DND-41 (cell line): ENCODE data around the gene SLC17A9.
A peak's percentile ranks its signal among the peaks of the same experiment; 100 is the strongest.
"Not testable (repeated sequence)": the region's sequence is repeated elsewhere in the genome, so short reads cannot be mapped to it uniquely, and the experiment has no call there.

Source experiments
- ATAC-seq: fragments of 200-7000 bp; cut with Tn5 transposase; 3 replicates; pipeline ENCODE4 v1.9.1; 2021; ENCODE audit warnings: low read depth; ENCODE audit not compliant: insufficient read depth
- DNase-seq: peaks from one replicate; pipeline ENCODE4 v3.0.0-alpha.2; 2020
- H2AFZ ChIP-seq: 2 replicates; pipeline ENCODE4 v1.6.0; 2012; ENCODE audit warnings: low read depth, low read length
- H3K27ac ChIP-seq: 2 replicates; pipeline ENCODE4 v1.5.1; 2012; ENCODE audit warnings: low read length, inconsistent platforms
- H3K27me3 ChIP-seq: fragments of 200-600 bp; sonication (generic); 2 replicates; pipeline ENCODE4 v1.6.0; 2012; ENCODE audit warnings: low read length, mild to moderate bottlenecking, inconsistent platforms; ENCODE audit not compliant: insufficient read depth, poor library complexity
- H3K36me3 ChIP-seq: 2 replicates; pipeline ENCODE4 v1.5.1; 2012; ENCODE audit warnings: low read length, inconsistent platforms; ENCODE audit not compliant: insufficient read depth
- H3K4me1 ChIP-seq: 2 replicates; pipeline ENCODE4 v1.5.1; 2012; ENCODE audit warnings: mild to moderate bottlenecking, low read length; ENCODE audit not compliant: insufficient read depth
- H3K4me2 ChIP-seq: 2 replicates; pipeline ENCODE4 v1.6.0; 2012; ENCODE audit warnings: mild to moderate bottlenecking, moderate library complexity, low read length, inconsistent platforms; ENCODE audit not compliant: insufficient read depth
- H3K4me3 ChIP-seq, 2 experiments: fragments of 200-600 bp in 1 of 2; shearing (Covaris generic) in 1 of 2; 2 replicates each; pipeline ENCODE4 v1.5.1; 2012 to 2016; ENCODE audit warnings: inconsistent platforms in 2 of 2, low read length in 2 of 2, mild to moderate bottlenecking in 2 of 2, low read depth in 1 of 2, moderate library complexity in 1 of 2
- H3K79me2 ChIP-seq: 2 replicates; pipeline ENCODE4 v1.6.0; 2012; ENCODE audit warnings: low read length, inconsistent platforms; ENCODE audit not compliant: insufficient read depth
- H3K9ac ChIP-seq: 2 replicates; pipeline ENCODE4 v1.6.0; 2012; ENCODE audit warnings: low read depth, mild to moderate bottlenecking, inconsistent platforms, low read length, moderate library complexity
- H3K9me3 ChIP-seq: 2 replicates; pipeline ENCODE4 v1.5.1; 2012; ENCODE audit warnings: low read length, moderate library complexity, mild to moderate bottlenecking, inconsistent platforms; ENCODE audit not compliant: insufficient read depth, severe bottlenecking
- H4K20me1 ChIP-seq: 2 replicates; pipeline ENCODE4 v1.6.0; 2012; ENCODE audit warnings: low read length; ENCODE audit not compliant: insufficient read depth
- EZH2 ChIP-seq: IDR thresholded peaks from 3 replicates; pipeline ENCODE4 v1.6.1; 2012; ENCODE audit warnings: borderline replicate concordance, low read depth, mild to moderate bottlenecking, moderate library complexity, low read length, inconsistent platforms; ENCODE audit not compliant: severe bottlenecking
- TF ChIP-seq, protein P1 (sequence below): IDR thresholded peaks from 2 replicates; pipeline ENCODE4 v1.5.1; 2012; ENCODE audit warnings: borderline replicate concordance, low read length, moderate library complexity, mild to moderate bottlenecking; ENCODE audit not compliant: poor library complexity, severe bottlenecking; ENCODE audit errors: extremely low read depth

The SLC17A9 gene

DNA sequence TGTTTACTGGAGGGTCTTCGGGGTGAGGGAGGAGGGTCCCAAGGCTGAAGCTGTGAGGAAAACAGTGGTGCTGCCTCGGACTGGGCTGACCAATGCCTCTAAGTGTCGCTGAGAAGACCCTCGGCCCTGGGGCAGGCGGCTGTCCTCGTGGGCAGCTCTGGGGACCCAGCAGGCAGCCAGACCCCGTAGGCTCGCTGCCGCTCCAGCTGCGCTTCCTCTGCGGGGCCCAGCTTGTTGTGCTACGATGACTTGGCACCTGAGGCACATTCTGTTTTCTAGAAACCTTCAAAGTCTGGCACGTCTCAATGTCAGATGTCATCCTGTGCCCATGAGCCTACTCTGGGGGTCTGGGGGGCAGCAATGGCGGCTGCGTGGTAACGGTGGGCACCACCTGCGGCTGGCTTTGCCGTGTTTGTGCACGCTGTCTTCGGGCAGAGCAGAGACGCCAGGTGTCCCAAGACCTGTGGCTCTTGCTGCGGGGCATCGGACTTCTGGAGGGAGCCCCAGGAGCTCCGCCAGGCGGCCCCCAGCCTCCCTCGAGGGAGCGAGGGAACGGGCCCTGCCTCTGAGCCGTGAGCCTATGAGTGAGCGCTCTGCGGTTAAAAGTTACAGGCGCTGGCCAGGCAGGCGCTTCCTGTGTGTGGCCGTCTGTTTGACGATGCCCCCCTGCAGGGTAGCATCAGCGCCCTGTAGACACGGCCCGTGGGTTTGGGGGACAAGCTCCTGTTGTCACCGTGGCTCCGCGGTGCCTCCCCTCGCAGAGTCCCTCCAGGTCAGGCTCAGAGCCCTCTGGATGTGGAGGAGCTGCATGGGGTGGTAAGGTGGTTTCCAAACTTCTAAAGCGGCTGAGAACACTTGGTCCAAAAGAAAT is 6.8 kb downstream of the SLC17A9 start:
- no peak overlapping the region; the same call in 1 of the 2 replicates for H3K4me2 ChIP-seq
- H2AFZ ChIP-seq, result no peak overlapping the region
- H4K20me1 ChIP-seq, result peaks cover 3% of the 10 kb centered on the region; the same call in 1 of the 2 replicates
- TF ChIP-seq, protein P1, sequence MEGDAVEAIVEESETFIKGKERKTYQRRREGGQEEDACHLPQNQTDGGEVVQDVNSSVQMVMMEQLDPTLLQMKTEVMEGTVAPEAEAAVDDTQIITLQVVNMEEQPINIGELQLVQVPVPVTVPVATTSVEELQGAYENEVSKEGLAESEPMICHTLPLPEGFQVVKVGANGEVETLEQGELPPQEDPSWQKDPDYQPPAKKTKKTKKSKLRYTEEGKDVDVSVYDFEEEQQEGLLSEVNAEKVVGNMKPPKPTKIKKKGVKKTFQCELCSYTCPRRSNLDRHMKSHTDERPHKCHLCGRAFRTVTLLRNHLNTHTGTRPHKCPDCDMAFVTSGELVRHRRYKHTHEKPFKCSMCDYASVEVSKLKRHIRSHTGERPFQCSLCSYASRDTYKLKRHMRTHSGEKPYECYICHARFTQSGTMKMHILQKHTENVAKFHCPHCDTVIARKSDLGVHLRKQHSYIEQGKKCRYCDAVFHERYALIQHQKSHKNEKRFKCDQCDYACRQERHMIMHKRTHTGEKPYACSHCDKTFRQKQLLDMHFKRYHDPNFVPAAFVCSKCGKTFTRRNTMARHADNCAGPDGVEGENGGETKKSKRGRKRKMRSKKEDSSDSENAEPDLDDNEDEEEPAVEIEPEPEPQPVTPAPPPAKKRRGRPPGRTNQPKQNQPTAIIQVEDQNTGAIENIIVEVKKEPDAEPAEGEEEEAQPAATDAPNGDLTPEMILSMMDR, result no peak
- TF ChIP-seq EZH2, result no peak
- no peaks in the 10 kb centered on the region for H3K9me3 ChIP-seq
- H3K27me3 ChIP-seq, result no peaks in the 10 kb centered on the region
- ATAC-seq (peak; percentile 38), DNase-seq (no peak)
- H3K36me3 ChIP-seq, result no peaks in the 10 kb centered on the region
- no peaks in the 10 kb centered on the region for H3K79me2 ChIP-seq
- H3K4me1 ChIP-seq, result peaks cover 29% of the 10 kb centered on the region
- peak overlapping the region; percentile 8; the same call in 1 of the 2 replicates for H3K27ac ChIP-seq
- H3K4me3 ChIP-seq, result no peak overlapping the region
- H3K9ac ChIP-seq, result no peak overlapping the region

DNA sequence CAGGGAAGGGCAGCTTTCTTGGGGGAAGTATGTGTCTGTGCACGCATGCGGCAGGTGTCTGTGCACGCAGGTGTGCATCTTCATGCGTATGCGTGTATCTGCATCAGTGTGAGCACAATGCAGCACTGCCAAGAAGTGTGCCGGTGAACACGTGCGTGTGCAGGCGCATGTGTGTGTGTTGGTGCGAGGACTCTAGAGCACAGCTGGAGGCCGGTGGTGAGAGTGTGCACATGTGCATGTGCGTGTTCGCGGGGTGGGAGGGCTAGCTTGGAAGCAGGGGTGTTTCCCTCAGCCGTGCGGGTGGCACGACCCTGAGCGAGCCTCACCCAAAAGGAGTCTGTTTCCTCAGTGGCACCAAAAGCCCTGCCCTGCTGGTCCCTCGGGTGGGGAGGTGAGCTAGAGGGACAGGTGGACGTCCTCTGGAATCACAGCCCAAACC is 7.5 kb downstream of the SLC17A9 start:
- H3K27me3 ChIP-seq, result no peaks in the 10 kb centered on the region
- H4K20me1 ChIP-seq, result peaks cover 5% of the 10 kb centered on the region; the same call in 1 of the 2 replicates
- no peaks in the 10 kb centered on the region for H3K79me2 ChIP-seq
- no peak for TF ChIP-seq EZH2
- TF ChIP-seq, protein P1, result no peak
- DNase-seq (no peak), ATAC-seq (no peak)
- H3K4me2 ChIP-seq, result no peak overlapping the region
- H3K36me3 ChIP-seq, result no peaks in the 10 kb centered on the region
- H3K9me3 ChIP-seq, result no peaks in the 10 kb centered on the region
- no peak overlapping the region for H2AFZ ChIP-seq
- H3K4me1 ChIP-seq, result peaks cover 22% of the 10 kb centered on the region
- H3K27ac ChIP-seq, result no peak overlapping the region; the same call in 1 of the 2 replicates
- no peak overlapping the region for H3K9ac ChIP-seq
- no peak overlapping the region for H3K4me3 ChIP-seq

DNA sequence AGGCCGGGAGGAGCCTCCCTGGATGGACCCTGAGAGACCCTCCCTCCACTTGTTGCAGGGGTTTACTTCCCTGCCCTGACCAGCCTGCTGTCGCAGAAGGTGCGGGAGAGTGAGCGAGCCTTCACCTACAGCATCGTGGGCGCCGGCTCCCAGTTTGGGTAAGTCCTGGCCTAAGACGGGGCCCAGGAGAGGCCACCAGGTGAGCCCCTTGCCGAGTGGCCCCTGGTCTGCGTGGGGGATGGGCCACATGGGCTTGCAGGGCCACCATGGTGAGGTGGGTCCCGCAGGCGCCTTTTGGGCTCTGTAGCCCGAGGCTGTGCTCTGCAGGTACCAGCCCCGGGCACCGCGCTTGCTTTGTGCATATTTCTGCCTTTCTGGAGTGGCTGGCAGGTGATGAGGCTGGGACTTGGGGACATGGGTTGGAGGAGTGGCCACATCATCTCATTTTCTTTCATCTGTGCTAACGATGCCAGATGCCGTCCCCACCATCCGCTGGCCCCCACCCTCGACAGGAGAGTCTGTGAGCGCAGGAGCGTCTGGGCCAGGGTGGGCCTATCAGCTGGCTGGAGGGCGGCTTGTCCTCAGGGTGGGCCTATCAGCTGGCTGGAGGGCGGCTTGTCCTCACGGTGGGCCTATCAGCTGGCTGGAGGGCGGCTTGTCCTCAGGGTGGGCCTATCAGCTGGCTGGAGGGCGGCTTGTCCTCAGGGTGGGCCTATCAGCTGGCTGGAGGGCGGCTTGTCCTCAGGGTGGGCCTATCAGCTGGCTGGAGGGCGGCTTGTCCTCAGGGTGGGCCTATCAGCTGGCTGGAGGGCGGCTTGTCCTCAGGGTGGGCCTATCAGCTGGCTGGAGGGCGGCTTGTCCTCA is 8.2 kb downstream of the SLC17A9 start:
- not testable (repeated sequence) for H3K4me2 ChIP-seq, H3K4me3 ChIP-seq, H3K36me3 ChIP-seq, H3K9me3 ChIP-seq, H2AFZ ChIP-seq, H3K27ac ChIP-seq, DNase-seq, H4K20me1 ChIP-seq, H3K9ac ChIP-seq, ATAC-seq, H3K79me2 ChIP-seq, H3K27me3 ChIP-seq
- peaks cover 17% of the 10 kb centered on the region for H3K4me1 ChIP-seq
